HG03066 (cell line): ENCODE results near the gene ARHGAP24.
"Not testable (repeated sequence)": the region's sequence is repeated elsewhere in the genome, so short reads cannot be mapped to it uniquely, and the experiment has no call there.

Experiments used
- ATAC-seq: cut with Tn5 transposase; IDR thresholded peaks from one replicate; pipeline ENCODE4 v1.9.1; 2021; ENCODE audit warnings: low read depth; ENCODE audit not compliant: unreplicated experiment

The ARHGAP24 gene

GRCh38 chr4:85970535-85970934 is 495.6 kb downstream of the ARHGAP24 start:
- ATAC-seq, result no peak

DNA sequence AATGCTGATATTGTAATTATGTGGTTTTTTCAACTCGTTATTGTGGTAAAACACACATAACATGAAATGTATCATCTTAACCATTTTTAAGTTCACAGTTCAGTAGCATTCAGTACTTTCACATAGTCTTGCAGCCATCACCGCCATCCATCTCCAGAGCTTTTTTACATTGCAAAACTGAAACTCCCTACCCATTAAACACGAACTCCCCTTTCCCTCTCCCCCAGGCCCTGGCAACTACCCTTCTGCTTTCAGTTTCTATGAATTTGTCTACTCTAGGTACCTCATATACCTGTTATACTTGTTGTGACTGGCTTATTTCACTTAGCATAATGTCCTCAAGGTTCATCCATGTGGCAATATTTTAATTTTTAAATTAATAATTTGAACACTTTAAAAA is 504.3 kb downstream of the ARHGAP24 start:
- ATAC-seq, result peak; percentile 92

GRCh38 chr4:85986266-85986665 is 511.3 kb downstream of the ARHGAP24 start:
- ATAC-seq, result no peak

DNA sequence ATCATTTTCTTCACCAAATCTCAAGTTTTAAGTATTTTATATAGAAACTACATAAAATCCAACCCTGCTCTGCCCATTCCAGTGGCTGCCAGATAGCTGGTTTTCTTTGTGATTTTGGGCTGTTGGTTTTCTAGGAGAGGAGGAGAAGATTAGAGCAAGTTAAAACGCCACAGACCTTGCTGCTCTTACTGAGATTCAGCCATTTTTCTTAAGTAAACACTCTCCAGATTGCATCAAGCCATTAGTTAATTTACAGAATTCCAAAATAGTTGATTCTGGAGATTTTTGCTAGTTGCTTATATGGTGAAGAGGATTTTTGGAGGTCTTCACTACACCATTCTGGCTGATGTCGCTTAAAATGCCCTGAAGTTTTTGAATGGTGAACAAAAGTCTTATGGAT is 518.7 kb downstream of the ARHGAP24 start:
- no peak for ATAC-seq

- ATAC-seq, result no peak
These were observed 519.6 kb downstream of the ARHGAP24 start for GRCh38 chr4:85994576-85994975.

- peak; percentile 81 for ATAC-seq
These were observed 520.4 kb downstream of the ARHGAP24 start for GRCh38 chr4:85995361-85995760.

GRCh38 chr4:86001591-86001990 is 526.6 kb downstream of the ARHGAP24 start:
- no peak for ATAC-seq

DNA sequence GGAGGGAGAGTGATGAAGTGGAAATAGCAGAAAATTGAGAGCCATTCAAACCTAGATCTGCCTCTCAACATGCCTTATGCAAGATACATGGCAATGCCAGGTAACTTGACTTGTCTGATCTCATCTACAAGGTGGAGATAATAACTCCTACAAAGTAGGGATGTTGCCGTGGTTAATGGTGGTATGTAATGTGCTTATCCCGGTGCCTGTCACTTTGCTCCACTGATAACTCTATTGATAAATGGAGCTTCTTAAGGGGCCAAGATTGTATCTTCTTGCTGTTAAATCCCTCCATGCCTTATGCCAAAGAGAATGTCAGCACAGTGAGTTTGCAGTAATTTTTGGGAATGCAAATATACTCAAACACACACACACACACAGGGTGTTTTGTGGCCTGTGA is 529.1 kb downstream of the ARHGAP24 start:
- ATAC-seq, result no peak

GRCh38 chr4:86006057-86006456 is 531.1 kb downstream of the ARHGAP24 start:
- no peak for ATAC-seq

GRCh38 chr4:86007042-86007441 is 532.1 kb downstream of the ARHGAP24 start:
- ATAC-seq, result no peak

DNA sequence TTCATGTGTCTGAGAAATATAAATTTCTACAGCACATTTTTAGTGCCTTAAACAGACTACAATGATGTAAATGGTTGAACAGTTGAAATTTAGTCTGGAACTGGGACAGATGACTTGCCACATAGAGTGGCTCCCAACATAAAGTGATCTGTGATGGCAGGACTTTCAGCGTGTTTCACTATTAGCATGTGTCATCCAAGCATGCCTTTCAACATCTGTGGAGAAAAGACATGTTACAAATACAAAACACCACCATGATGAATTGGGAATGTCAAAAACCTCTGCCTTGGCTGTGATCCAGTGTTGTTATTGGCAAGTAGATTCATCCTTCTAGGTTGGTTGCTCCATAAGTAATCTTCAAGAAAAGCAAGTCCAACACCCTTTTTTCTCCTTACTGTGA is 536.2 kb downstream of the ARHGAP24 start:
- ATAC-seq, result no peak

DNA sequence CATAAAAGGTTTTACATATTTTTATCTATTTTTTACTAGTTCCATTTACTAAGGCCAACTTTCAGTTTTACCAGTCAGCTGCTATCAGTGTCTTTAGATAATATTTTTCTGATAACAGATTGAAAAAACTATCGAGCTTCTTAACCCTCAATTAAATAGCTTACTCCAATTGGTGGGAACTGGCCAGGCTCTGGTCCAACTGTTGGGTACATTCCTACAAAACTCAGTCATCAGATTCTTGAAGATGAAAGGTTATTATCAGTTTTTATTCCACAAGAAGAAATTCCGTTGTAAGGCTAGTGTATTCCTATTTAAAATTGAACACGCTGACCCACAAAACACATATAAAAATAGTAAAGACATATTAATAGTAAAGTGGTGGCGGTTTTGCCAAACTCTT is 538.7 kb downstream of the ARHGAP24 start:
- no peak for ATAC-seq

- no peak for ATAC-seq
These were observed 539.6 kb downstream of the ARHGAP24 start for GRCh38 chr4:86014599-86014998.

GRCh38 chr4:86015412-86016350 is 540.7 kb downstream of the ARHGAP24 start:
- ATAC-seq, result no peak

GRCh38 chr4:86019362-86019761 is 544.4 kb downstream of the ARHGAP24 start:
- ATAC-seq, result no peak

DNA sequence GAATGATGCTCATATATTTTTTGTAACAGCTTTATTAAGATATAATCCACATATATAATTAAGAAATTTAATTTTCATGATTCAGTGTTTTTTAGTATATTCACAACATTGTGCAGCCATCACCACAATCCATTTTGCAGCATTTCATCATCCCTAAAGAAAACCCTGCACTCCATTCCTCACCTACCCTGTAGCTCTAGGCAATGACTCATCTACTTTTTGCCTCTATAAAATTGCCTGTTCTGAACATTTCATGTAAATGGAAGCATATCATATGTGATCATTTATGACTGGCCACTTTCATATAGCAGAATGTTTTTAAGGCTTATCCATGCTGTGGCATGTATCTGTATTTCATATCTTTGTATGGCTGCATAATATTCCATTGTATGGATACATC is 545.0 kb downstream of the ARHGAP24 start:
- no peak for ATAC-seq

GRCh38 chr4:86021671-86022070 is 546.7 kb downstream of the ARHGAP24 start:
- ATAC-seq, result not testable (repeated sequence)

DNA sequence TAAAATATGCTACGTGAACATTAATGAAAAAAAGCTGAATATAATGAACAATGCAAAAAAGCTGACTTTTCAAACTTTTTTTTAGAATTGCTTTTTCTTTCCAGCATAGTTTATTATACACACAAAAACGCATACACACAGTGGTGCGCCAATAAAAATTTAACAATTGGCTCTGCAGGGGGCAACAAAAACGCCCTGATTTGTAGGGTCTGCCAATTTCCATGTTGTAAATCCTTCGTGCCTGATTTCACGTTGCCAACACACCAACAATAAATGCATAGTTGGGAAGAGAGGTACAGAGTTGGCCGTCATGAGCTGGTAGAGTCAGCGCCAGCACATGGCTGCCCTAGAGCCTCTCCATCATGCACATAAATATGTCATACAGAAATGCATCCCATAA is 551.8 kb downstream of the ARHGAP24 start:
- ATAC-seq, result no peak

- ATAC-seq, result no peak
These were observed 557.0 kb downstream of the ARHGAP24 start for GRCh38 chr4:86031927-86032326.

- no peak for ATAC-seq
These were observed 557.6 kb downstream of the ARHGAP24 start for GRCh38 chr4:86032476-86033022.

GRCh38 chr4:86033171-86033570 is 558.2 kb downstream of the ARHGAP24 start:
- no peak for ATAC-seq

DNA sequence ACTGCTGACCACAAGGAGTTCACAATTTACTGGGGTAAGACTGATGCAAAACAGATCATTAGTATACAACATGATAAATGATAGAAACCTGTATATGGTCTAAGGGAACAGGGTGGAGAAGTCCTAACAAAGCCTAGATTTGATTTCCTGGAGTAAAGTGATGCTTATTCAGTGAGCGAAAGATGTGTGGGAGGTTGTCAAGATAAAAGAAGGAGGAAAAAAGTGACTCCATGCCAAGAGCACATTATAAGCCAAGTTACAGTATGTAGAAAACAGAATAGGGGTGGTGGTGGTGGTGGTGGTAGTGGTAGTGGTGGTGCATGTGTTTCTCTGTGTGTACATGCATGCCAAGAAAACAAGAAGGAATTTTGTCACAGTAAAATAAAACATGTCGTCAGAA is 559.7 kb downstream of the ARHGAP24 start:
- no peak for ATAC-seq
